Brain microvascular endothelial cell (primary cell): ENCODE results near the gene ZBTB46.

Experiments used
- DNase-seq: peaks from one replicate; pipeline ENCODE4 v3.0.0-alpha.2; 2020
- H3K27ac ChIP-seq: fragments of 250-450 bp; sonication (Bioruptor Pico); 2 replicates; pipeline ENCODE4 v1.5.1; 2020; ENCODE audit warnings: mild to moderate bottlenecking, moderate library complexity
- H3K27me3 ChIP-seq: fragments of 250-450 bp; sonication (Bioruptor Pico); replicated peaks from 2 replicates; pipeline ENCODE4 v1.5.1; 2020; ENCODE audit warnings: mild to moderate bottlenecking
- H3K36me3 ChIP-seq: fragments of 250-450 bp; sonication (Bioruptor Pico); replicated peaks from 2 replicates; pipeline ENCODE4 v1.5.1; 2020; ENCODE audit warnings: mild to moderate bottlenecking
- H3K4me3 ChIP-seq: 2 replicates; pipeline ENCODE4 v1.5.1; 2011; ENCODE audit warnings: low read depth, mild to moderate bottlenecking, control low read depth, low read length, moderate library complexity
- CTCF ChIP-seq: IDR thresholded peaks from 2 replicates; pipeline ENCODE4 v1.5.1; 2011; ENCODE audit warnings: low read depth, mild to moderate bottlenecking, moderate library complexity, low read length, control low read depth, inconsistent platforms; ENCODE audit errors: missing control alignments
- in situ Hi-C: cut with HindIII; loops from 2 replicates; pipeline ENCODE4 v1.10.0; 2017; ENCODE audit warnings: low sequenced_read_pairs, low pct_ligation_motif_present

The ZBTB46 gene

GRCh38 chr20:63705232-63706026 lies 125.6 kb downstream of the ZBTB46 start:
- Histone ChIP-seq H3K4me3 (no peak overlapping the region), H3K27me3 (no peaks in the 10 kb centered on the region), H3K27ac (no peak overlapping the region), H3K36me3 (peaks cover 31% of the 10 kb centered on the region)
- in situ Hi-C loops = no loop called here
- no peak for TF ChIP-seq CTCF
- no peak for DNase-seq

DNA sequence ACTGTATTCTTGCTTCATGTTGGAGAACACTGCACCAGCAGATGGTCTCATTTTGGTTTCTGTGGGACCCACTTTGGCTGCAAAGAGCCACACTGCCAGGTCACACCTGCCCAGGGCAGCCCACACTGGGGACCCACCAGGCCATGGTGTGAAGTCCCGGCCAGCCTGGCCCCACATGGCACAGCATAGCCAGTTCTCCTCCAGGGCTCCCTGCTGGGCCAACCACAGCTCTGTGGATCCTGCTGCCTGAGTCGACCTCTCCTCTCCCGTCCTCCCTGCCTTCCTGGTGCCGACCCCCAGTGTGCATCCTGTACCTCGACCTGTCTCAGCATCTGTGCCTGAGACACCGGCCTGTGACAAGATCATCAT lies 126.3 kb downstream of the ZBTB46 start:
- DNase-seq = no peak
- Histone ChIP-seq H3K27me3 (no peaks in the 10 kb centered on the region), H3K36me3 (peaks cover 34% of the 10 kb centered on the region), H3K4me3 (no peak overlapping the region), H3K27ac (no peak overlapping the region)
- no peak for TF ChIP-seq CTCF
- in situ Hi-C loops = no loop called here

GRCh38 chr20:63703976-63704748 lies 126.9 kb downstream of the ZBTB46 start:
- no peaks in the 10 kb centered on the region for H3K27me3 ChIP-seq
- DNase-seq = no peak
- H3K36me3 ChIP-seq = peaks cover 32% of the 10 kb centered on the region
- no peak overlapping the region for H3K4me3 ChIP-seq
- in situ Hi-C loops = no loop called here
- no peak overlapping the region for H3K27ac ChIP-seq
- no peak for TF ChIP-seq CTCF

GRCh38 chr20:63703471-63703975 lies 127.5 kb downstream of the ZBTB46 start:
- no peak for DNase-seq
- no peak for TF ChIP-seq CTCF

DNA sequence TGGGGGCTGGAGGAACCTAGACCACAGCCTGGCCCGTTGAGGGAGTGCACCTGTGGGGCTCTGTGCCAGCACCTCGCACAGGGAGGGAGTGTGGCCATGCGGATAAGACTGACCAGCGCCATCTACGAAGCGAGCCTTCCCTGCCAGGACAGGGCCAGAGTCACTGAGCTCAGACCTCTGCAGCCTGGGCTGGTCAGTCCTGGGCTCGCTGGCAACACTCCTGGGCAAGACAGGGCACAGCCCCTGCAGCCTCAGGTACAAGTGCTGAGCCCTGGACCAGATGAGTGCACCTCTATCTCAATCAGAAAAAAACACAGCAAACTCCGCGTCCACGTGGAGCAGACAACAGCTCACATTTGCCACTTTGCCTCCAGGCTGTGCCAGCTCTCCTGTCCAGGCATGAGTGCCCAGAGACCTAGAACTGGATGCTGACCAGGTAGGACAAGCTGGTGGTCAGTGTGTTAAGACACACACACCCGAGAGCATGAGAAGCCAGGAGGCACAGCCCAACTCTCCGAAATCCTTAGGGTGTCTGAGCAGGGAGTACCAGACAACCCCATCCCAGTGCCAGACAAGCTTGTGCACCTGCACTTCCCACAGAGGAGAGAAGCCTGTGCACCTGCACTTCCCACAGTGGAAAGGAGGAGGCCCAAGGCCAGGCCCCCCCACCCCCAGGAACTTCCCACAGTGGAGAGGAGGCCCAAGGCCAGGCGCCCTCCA lies 128.2 kb downstream of the ZBTB46 start:
- DNase-seq = no peak
- TF ChIP-seq CTCF = no peak
- Histone ChIP-seq H3K27ac (no peak overlapping the region), H3K27me3 (no peaks in the 10 kb centered on the region), H3K36me3 (peaks cover 26% of the 10 kb centered on the region), H3K4me3 (no peak overlapping the region)
- in situ Hi-C loops = no loop called here

More at GRCh38 chr20:63703471-63703975, 127.5 kb downstream of the ZBTB46 start:
- H3K36me3 ChIP-seq = peaks cover 26% of the 10 kb centered on the region
- H3K4me3 ChIP-seq = no peak overlapping the region
- no peak overlapping the region for H3K27ac ChIP-seq
- no peaks in the 10 kb centered on the region for H3K27me3 ChIP-seq
- in situ Hi-C loops = no loop called here
